Measurements from ENCODE around the gene PRKD2.

The PRKD2 gene

GRCh38 chr19:46746281-46747057 is 29.6 kb upstream of the PRKD2 start, which contains the start of gene STRN4 (continued):
- TF ChIP-seq ZBTB10 (tag by site-specific recombination; IDR thresholded peaks at IDR 0.05) (peak; percentile 59), ZSCAN5A (tag by site-specific recombination; IDR thresholded peaks at IDR 0.05) (no peak), ZNF114 (tag by site-specific recombination; IDR thresholded peaks at IDR 0.05) (no peak), ZNF513 (tag by site-specific recombination; IDR thresholded peaks at IDR 0.05) (no peak), ZFHX2 (tag by site-specific recombination; conservative IDR thresholded peaks at IDR 0.05) (peak; percentile 53), PATZ1 (tag by site-specific recombination; IDR thresholded peaks at IDR 0.05) (peak; percentile 74), ZBTB11 (tag by site-specific recombination; conservative IDR thresholded peaks at IDR 0.05; ENCODE audit: low read depth) (no peak), ZNF335 (tag by site-specific recombination; conservative IDR thresholded peaks at IDR 0.05) (peak; percentile 63; the same call in 1 of the 2 replicates), ZNF146 (tag by site-specific recombination; IDR thresholded peaks at IDR 0.05) (no peak), ZNF501 (tag by site-specific recombination; IDR thresholded peaks at IDR 0.05) (0 out of 2 replicates have a peak, but pooled peaks have one; percentile 40), GLIS1 (tag by site-specific recombination; IDR thresholded peaks at IDR 0.05) (no peak), ZNF670 (tag by site-specific recombination; IDR thresholded peaks at IDR 0.05; ENCODE audit: low read depth) (no peak), ZBTB48 (tag by site-specific recombination; IDR thresholded peaks at IDR 0.05) (no peak), ZNF785 (tag by site-specific recombination; IDR thresholded peaks at IDR 0.05) (no peak), ZNF837 (tag by site-specific recombination; IDR thresholded peaks at IDR 0.05) (no peak), MZF1 (tag by site-specific recombination; IDR thresholded peaks at IDR 0.05; ENCODE audit: borderline replicate concordance) (no peak), ZBTB7A (tag by site-specific recombination; IDR thresholded peaks at IDR 0.05; ENCODE audit: low read depth) (peak; percentile 15; the same call in 1 of the 2 replicates), ZSCAN4 (tag by site-specific recombination; IDR thresholded peaks at IDR 0.05) (no peak), ZNF654 (tag by site-specific recombination; IDR thresholded peaks at IDR 0.05; ENCODE audit: low read depth) (no peak), PRDM1 (tag by site-specific recombination; IDR thresholded peaks at IDR 0.05) (peak; percentile 88), IKZF3 (tag by site-specific recombination; IDR thresholded peaks at IDR 0.05) (no peak), ZNF16 (tag by site-specific recombination; IDR thresholded peaks at IDR 0.05; ENCODE audit: low read depth) (no peak), ZNF610 (tag by site-specific recombination; IDR thresholded peaks at IDR 0.05; ENCODE audit: borderline replicate concordance) (no peak), ZXDB (tag by site-specific recombination; IDR thresholded peaks at IDR 0.05) (peak; percentile 36; the same call in 1 of the 2 replicates)
